RCC 7860 (cell line): Measurements from ENCODE around the gene RHBDD1.

Experiments used
- DNase-seq: peaks from one replicate; pipeline ENCODE4 v3.0.0-alpha.2; 2015; ENCODE audit warnings: low spot score
- FAIRE-seq: peaks from 2 replicates; lab custom pipeline; 2012; peaks lifted over from hg19 to GRCh38; lab: Jason Lieb, UNC

The RHBDD1 gene, protein sequence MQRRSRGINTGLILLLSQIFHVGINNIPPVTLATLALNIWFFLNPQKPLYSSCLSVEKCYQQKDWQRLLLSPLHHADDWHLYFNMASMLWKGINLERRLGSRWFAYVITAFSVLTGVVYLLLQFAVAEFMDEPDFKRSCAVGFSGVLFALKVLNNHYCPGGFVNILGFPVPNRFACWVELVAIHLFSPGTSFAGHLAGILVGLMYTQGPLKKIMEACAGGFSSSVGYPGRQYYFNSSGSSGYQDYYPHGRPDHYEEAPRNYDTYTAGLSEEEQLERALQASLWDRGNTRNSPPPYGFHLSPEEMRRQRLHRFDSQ

GRCh38 chr2:226835796-226836547 is at the start of gene RHBDD1:
Gene RHBDD1 (plus strand): TSS chr2:226836054. CDS start chr2:226864694, 28,640 bp downstream.
- peak; percentile 77 for DNase-seq
- FAIRE-seq = peak; percentile 50

- no peak for DNase-seq
- no peak for FAIRE-seq
These were observed 47.8 kb upstream of the RHBDD1 start for GRCh38 chr2:226788064-226788463.

DNA sequence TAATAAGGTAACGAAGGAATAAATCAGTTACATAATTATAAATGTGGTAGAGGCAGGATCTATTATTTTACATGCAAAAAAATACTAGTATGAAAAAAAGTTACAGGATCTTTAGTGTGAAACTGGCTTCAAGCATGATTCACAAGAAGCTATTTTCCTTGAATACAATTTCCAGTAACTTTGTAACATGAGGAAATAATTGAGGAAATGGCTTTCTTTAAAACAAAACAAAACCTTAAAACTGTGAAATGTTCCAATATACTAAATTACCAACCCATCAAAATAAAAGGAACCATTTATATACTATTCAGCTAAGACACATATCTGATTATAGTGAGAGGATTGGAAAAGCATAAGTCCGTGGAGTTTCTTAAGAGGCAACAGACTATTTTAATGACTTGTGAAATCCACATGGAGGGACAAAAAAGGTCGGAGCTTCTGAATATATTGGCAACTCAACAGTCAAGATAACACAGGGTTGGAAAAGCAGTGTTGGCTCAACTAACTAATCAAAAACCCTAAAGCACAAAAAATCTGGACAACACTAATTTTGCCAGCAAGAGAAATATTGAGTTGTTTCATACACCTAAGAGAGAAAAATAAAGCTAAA is 46.9 kb upstream of the RHBDD1 start:
- peak; percentile 8 for FAIRE-seq
- DNase-seq = no peak

DNA sequence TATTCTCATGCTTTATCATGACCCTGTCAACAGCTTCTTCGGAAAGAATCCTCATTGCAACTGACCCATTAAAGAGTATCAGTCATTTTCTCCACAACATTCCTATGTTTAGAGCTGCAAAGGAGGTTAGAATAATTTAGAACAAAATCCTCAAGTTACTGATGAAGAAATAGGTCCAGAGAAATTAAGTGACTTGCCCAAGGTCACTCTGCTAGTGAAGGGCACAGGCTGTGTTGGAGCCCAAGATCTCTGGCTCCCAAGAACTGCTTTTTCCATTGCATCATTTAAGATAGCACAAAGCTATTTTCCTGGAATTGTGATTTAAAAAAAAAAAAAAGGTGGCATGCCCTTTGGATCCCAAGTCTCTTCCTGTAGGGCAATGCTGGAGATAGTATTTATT is 45.8 kb upstream of the RHBDD1 start:
- FAIRE-seq (no peak), DNase-seq (no peak)

DNA sequence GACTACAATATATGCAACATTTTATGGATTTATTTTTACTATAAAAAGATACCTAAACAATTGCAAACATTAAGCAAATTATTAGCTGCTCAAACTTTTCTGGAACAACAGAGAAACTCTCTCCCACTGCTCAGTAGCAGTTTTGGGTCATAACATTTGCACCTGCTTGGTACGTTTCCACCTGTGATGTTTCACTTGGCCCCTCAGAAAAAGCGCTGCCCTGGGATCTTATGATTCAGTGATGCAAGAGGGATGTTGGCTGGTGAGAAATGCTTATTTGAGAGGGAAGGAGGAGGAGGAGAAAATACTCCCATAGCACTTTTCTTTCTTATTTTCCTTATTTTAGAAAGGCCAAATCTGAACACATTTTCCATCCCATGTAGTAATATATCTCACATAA is 45.4 kb upstream of the RHBDD1 start:
- FAIRE-seq = no peak
- no peak for DNase-seq

GRCh38 chr2:226791056-226791486 is 44.8 kb upstream of the RHBDD1 start:
- FAIRE-seq = no peak
- DNase-seq = no peak

DNA sequence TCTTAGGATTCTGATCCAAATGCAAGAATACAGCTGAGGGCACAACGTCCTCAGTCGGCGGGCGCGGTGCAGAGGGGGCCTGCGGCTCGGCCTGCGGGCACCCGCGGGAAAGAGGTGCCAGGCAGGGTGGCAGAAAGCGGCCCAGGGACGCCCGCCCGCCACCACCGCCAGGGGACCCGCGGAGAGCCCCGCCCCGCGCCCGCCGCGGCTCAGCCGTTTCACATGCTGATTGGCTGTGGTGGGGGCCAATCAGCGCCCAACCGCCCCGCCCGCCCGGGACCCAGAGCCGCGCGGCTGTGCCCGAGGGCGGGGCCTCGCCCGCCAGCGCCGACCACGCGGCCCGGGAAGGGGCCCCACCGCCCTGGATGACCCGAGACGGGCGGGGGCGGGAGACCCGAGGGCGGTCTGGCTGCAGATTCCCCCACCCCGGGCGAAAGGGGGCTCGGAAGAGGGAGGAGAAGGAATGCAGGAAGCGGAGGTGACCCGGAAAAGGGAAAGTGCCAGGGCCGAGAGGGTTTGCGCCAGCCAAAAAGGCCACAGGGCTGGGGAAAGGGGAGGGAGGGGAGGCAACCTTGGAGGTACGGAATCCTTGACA is 44.3 kb upstream of the RHBDD1 start:
- peak; percentile 65 for DNase-seq
- no peak for FAIRE-seq

GRCh38 chr2:226792155-226792881 is 43.5 kb upstream of the RHBDD1 start:
- no peak for DNase-seq
- FAIRE-seq = no peak

- FAIRE-seq (peak; percentile 11), DNase-seq (no peak)
These were observed 42.2 kb upstream of the RHBDD1 start for GRCh38 chr2:226793646-226794045.

DNA sequence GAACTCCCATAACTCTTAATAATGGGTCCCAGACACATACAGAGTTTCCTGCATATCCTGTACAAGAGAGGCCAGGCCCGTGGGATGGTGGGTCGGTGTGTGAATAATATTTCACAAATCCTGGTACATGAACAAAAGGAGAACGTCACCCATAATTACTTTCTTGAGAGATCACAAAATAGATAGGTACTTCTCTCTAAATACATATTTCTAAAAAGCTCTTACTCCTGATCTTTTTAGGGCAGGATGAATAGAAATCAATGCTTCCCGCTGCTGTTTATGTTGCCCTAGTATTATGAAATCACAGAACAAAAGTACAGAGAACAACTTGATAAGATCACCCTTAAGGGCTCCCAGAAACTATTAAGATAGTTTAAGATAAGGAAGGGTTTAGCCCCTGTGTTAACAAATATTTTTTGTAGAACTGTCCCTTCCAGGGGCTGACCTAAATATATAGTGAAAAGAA is 41.6 kb upstream of the RHBDD1 start:
- no peak for DNase-seq
- no peak for FAIRE-seq

DNA sequence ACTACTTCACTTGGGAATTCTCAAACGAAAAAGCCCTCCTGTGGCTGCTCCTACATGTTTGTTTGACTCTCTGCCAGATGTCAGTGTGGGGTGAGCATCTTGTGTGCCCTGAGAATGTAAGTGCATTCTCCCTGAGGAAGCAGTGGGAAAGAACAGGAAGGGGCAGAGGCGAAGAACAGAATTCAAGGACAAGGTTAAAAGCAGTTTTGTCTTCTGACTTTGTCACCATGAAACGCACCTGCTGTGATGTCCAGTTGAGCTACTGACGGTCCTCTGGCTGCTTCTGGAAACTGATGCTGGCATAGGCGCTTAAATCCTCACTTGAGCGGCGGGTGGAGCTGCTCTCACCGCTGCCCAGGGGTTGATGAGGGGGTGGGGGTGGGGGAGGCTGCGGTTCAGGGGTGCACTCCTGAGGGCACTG is 41.1 kb upstream of the RHBDD1 start:
- FAIRE-seq (no peak), DNase-seq (peak; percentile 44)

GRCh38 chr2:226795281-226796011 is 40.4 kb upstream of the RHBDD1 start:
- DNase-seq (no peak), FAIRE-seq (no peak)

- DNase-seq (no peak), FAIRE-seq (no peak)
These were observed 39.6 kb upstream of the RHBDD1 start for GRCh38 chr2:226796012-226796839.

DNA sequence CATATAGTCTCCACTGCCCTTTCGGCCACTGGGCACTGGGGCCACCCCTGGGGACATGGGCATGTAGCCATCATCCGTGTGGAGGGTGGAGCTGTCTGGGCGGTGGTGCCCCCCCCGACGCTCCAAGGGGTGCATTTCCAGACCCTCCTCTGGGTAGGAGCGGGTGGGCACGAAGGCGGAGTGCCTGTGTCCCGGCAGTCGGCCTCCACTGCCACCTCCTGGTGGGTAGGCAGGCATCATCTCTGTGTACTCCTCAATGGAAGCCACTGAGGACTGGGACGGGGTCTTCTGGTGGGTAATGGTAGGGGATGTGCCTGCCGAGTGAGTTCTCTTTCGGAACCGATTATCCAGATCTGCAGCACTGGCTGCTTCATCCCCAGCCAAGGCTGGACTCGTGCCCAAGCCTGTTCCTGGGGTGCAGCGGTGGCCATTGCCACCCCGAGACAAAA is 39.0 kb upstream of the RHBDD1 start:
- no peak for FAIRE-seq
- DNase-seq = no peak

GRCh38 chr2:226797289-226797988 is 38.4 kb upstream of the RHBDD1 start:
- DNase-seq (no peak), FAIRE-seq (no peak)

GRCh38 chr2:226797989-226798421 is 37.8 kb upstream of the RHBDD1 start:
- DNase-seq = no peak
- FAIRE-seq = no peak

GRCh38 chr2:226798422-226799210 is 37.2 kb upstream of the RHBDD1 start:
- DNase-seq = no peak
- no peak for FAIRE-seq
